B cell (primary cell): ENCODE measurements around the gene DGCR8. TPM values are rescaled to one million over a fixed set of nuclear protein-coding genes. Genes with fewer than 3 reads are reported as not detected.

Source experiments
- ATAC-seq: fragments of 200-7000 bp; cut with Tn5 transposase; one replicate; pipeline ENCODE4 v1.10.0; 2021; ENCODE audit warnings: low read depth, mild to moderate bottlenecking, moderate number of reproducible peaks, moderate library complexity
- CTCF ChIA-PET: fragments of 350-600 bp; sonication (Branson Sonifier 250); formaldehyde crosslinking; loops from one replicate; lab custom pipeline; 2021; ENCODE audit warnings: antibody characterized with exemption, inconsistent platforms; lab: Charles Lee
- POLR2A ChIA-PET: fragments of 350-600 bp; sonication (Branson Sonifier 250); formaldehyde crosslinking; loops from one replicate; lab custom pipeline; 2021; ENCODE audit warnings: antibody characterized with exemption; lab: Charles Lee
- DNase-seq: peaks from one replicate; pipeline ENCODE4 v3.0.0; 2013
- H2AFZ ChIP-seq: 2 replicates; pipeline ENCODE4 v1.6.1; 2012; ENCODE audit warnings: mild to moderate bottlenecking, low read depth, low read length; ENCODE audit not compliant: insufficient read depth, poor library complexity, severe bottlenecking
- H3K27ac ChIP-seq, 2 donors: 1 replicate in 1 of 2; 2 replicates in 1 of 2; pipeline ENCODE4 v1.5.1; 2012 to 2013; ENCODE audit warnings: low read length in 2 of 2, mild to moderate bottlenecking in 2 of 2, moderate library complexity in 1 of 2
- H3K27me3 ChIP-seq, 4 experiments: fragments of 200-600 bp in 1 of 4; sonication (generic) in 1 of 4; replicated peaks in 1 of 4; 1 replicate in 2 of 4; 2 replicates in 2 of 4; pipeline versions ENCODE4 v1.6.1 to v1.7.0; 2013 to 2016; ENCODE audit warnings: low read length in 3 of 4, mild to moderate bottlenecking in 2 of 4, mixed read lengths in 1 of 4, moderate library complexity in 1 of 4; ENCODE audit not compliant: insufficient read depth in 4 of 4, control insufficient read depth in 3 of 4; ENCODE audit errors: control extremely low read depth in 1 of 4
- H3K36me3 ChIP-seq, 2 experiments: replicated peaks in 1 of 2; 1 replicate in 1 of 2; 2 replicates in 1 of 2; pipeline versions ENCODE4 v1.6.1 to v1.7.1; 2013; ENCODE audit warnings: low read length in 1 of 2; ENCODE audit not compliant: insufficient read depth in 2 of 2, control insufficient read depth in 1 of 2; ENCODE audit errors: control extremely low read depth in 1 of 2, extremely low read depth in 1 of 2
- H3K4me1 ChIP-seq, 2 donors: fragments of 200-600 bp in 1 of 2; sonication (generic) in 1 of 2; 1 replicate in 1 of 2; 2 replicates in 1 of 2; pipeline versions ENCODE4 v1.5.1 to v1.6.1; 2013 to 2017; ENCODE audit warnings: low read length in 2 of 2; ENCODE audit not compliant: control insufficient read depth in 2 of 2, insufficient read depth in 2 of 2
- H3K4me2 ChIP-seq: replicated peaks from 2 replicates; pipeline ENCODE3; 2012; ENCODE audit warnings: mild to moderate bottlenecking, low read depth, low read length; ENCODE audit not compliant: poor library complexity, severe bottlenecking
- H3K4me3 ChIP-seq, 5 experiments: fragments of 200-600 bp in 1 of 5; sonication (generic) in 1 of 5; 1 replicate in 3 of 5; 2 replicates in 2 of 5; pipeline versions ENCODE4 v1.5.1 to v1.7.0; 2011 to 2016; ENCODE audit warnings: low read length in 4 of 5, mild to moderate bottlenecking in 4 of 5, low read depth in 2 of 5, control low read depth in 1 of 5, moderate library complexity in 1 of 5; ENCODE audit not compliant: insufficient read depth in 1 of 5; ENCODE audit errors: control extremely low read depth in 1 of 5, extremely low read depth in 1 of 5
- H3K79me2 ChIP-seq: fragments of 200-600 bp; sonication (generic); one replicate; pipeline ENCODE4 v1.6.0; 2016; ENCODE audit warnings: low read length; ENCODE audit not compliant: control insufficient read depth, insufficient read depth
- H3K9ac ChIP-seq: fragments of 200-600 bp; sonication (generic); 2 replicates; pipeline ENCODE4 v1.6.1; 2017; ENCODE audit warnings: mild to moderate bottlenecking, low read length, moderate library complexity
- H3K9me3 ChIP-seq, 3 donors: one replicate each; pipeline versions ENCODE4 v1.6.1 to v1.7.1; 2013; ENCODE audit warnings: low read length in 2 of 3; ENCODE audit not compliant: control insufficient read depth in 2 of 3, insufficient read depth in 1 of 3; ENCODE audit errors: control extremely low read depth in 1 of 3
- H4K20me1 ChIP-seq: 2 replicates; pipeline ENCODE4 v1.6.0; 2012; ENCODE audit warnings: mild to moderate bottlenecking, low read length; ENCODE audit not compliant: insufficient read depth, control insufficient read depth, poor library complexity, severe bottlenecking
- H3K27ac Mint-ChIP-seq: one replicate; pipeline ENCODE4 v1.8.0; 2021; ENCODE audit warnings: mixed read lengths
- H3K27me3 Mint-ChIP-seq: one replicate; pipeline ENCODE4 v1.8.0; 2021; ENCODE audit warnings: mixed read lengths
- H3K4me1 Mint-ChIP-seq: one replicate; pipeline ENCODE4 v1.8.0; 2021; ENCODE audit warnings: mixed read lengths
- H3K4me3 Mint-ChIP-seq: one replicate; pipeline ENCODE4 v1.8.0; 2021; ENCODE audit warnings: mixed read lengths
- H3K9me3 Mint-ChIP-seq: one replicate; pipeline ENCODE4 v1.8.0; 2022; ENCODE audit warnings: mixed read lengths; ENCODE audit not compliant: insufficient read depth
- EZH2 ChIP-seq: IDR thresholded peaks from 2 replicates; pipeline ENCODE4 v1.6.1; 2012; ENCODE audit warnings: borderline replicate concordance, low read depth, mild to moderate bottlenecking, moderate library complexity, low read length; ENCODE audit not compliant: insufficient read depth, poor library complexity, severe bottlenecking
- WGBS: methylation state at CpG from one replicate; pipeline ENCODE4 v1.1.5; 2013; ENCODE audit warnings: missing lambda C conversion rate; ENCODE audit not compliant: insufficient coverage; 5-methylcytosine and 5-hydroxymethylcytosine counted together
- intact Hi-C: fragments of 100-400 bp; cut with micrococcal nuclease; formaldehyde crosslinking; loops from one replicate; pipeline ENCODE4 v1.10.0; 2022
- polyA plus RNA-seq: library from polyadenylated mRNA; depleted of rRNA; stranded (reverse); fragments of >200 nt; gene quantifications from 2 replicates; pipeline ENCODE4 v1.2.3, GENCODE V29; 2012
- total RNA-seq, 2 donors: library from RNA; stranded (reverse); fragments of 120-200 nt in 1 of 2; gene quantifications; 1 replicate in 1 of 2; 2 replicates in 1 of 2; pipeline versions ENCODE4 v1.2.3 to v1.2.4, GENCODE V29; 2013 to 2022
- TF ChIP-seq, protein P1 (sequence below): fragments of 200-600 bp; IDR thresholded peaks from one replicate; pipeline ENCODE4 v1.8.0; 2022; ENCODE audit warnings: antibody characterized with exemption, mild to moderate bottlenecking

Gene DGCR8
- total and polyA plus RNA-seq, 2 donors (not counting 1 experiment from before 2014, with no cell fraction given): 19.6 to 43.2 TPM

GRCh38 chr22:20084547-20085413 lies 4.7 kb downstream of the DGCR8 start:
- POLR2A ChIA-PET: no interaction called here
- no peak overlapping the region for H3K27ac ChIP-seq
- Mint-ChIP-seq H3K4me3 (no peak overlapping the region), H3K4me1 (peaks cover 34% of the 10 kb centered on the region), H3K27ac (no peak overlapping the region), H3K9me3 (no peaks in the 10 kb centered on the region), H3K27me3 (no peaks in the 10 kb centered on the region)
- ATAC-seq: no peak
- TF ChIP-seq, protein P1, sequence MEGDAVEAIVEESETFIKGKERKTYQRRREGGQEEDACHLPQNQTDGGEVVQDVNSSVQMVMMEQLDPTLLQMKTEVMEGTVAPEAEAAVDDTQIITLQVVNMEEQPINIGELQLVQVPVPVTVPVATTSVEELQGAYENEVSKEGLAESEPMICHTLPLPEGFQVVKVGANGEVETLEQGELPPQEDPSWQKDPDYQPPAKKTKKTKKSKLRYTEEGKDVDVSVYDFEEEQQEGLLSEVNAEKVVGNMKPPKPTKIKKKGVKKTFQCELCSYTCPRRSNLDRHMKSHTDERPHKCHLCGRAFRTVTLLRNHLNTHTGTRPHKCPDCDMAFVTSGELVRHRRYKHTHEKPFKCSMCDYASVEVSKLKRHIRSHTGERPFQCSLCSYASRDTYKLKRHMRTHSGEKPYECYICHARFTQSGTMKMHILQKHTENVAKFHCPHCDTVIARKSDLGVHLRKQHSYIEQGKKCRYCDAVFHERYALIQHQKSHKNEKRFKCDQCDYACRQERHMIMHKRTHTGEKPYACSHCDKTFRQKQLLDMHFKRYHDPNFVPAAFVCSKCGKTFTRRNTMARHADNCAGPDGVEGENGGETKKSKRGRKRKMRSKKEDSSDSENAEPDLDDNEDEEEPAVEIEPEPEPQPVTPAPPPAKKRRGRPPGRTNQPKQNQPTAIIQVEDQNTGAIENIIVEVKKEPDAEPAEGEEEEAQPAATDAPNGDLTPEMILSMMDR: peak; percentile 11
- TF ChIP-seq EZH2: no peak
- H3K9ac ChIP-seq: no peak overlapping the region
- H3K9me3 ChIP-seq: no peaks in the 10 kb centered on the region
- 91% methylated on average over 23 of the region's 23 CpGs for WGBS
- H3K27me3 ChIP-seq: no peaks in the 10 kb centered on the region
- H3K36me3 ChIP-seq: peaks cover 3 to 35% of the 10 kb centered on the region in 2 experiments
- no peak overlapping the region for H3K4me3 ChIP-seq
- H3K4me2 ChIP-seq: no peak overlapping the region
- DNase-seq: no peak
- intact Hi-C loops: loop anchor here (10.0 kb wide), 1 partner anchor 230 kb away; the partner anchor contains the start of genes GNB1L and RTL10
- CTCF ChIA-PET: interaction anchor here (1.3 kb wide), 1 partner anchor 113 kb away, joined by 3 read pairs; no protein-coding TSS in a partner anchor
- no peak overlapping the region for H2AFZ ChIP-seq
- peaks cover 9 to 13% of the 10 kb centered on the region in 2 donors for H3K4me1 ChIP-seq
- H3K79me2 ChIP-seq: peaks cover 57% of the 10 kb centered on the region
- peaks cover 26% of the 10 kb centered on the region for H4K20me1 ChIP-seq

DNA sequence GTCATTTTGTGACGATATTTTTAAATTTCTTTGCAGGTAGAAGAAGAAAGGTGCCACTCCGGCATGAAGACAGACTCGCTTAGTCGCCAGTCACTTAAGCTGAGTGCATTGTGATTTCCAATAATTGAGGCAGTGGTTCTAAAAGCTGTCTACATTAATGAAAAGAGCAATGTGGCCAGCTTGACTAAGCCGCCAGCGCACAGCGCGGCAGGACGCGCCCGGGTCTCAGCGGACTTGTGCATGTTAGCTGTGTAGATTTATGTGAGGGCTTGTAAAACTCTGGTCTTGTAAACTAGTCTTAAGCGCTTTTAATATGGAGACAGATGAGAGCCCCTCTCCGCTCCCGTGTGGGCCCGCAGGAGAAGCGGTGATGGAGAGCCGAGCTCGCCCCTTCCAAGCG lies 5.6 kb downstream of the DGCR8 start:
- H4K20me1 ChIP-seq: peaks cover 26% of the 10 kb centered on the region
- H3K4me1 ChIP-seq: peaks cover 8 to 11% of the 10 kb centered on the region in 2 donors

More for the DNA sequence above, 5.6 kb downstream of the DGCR8 start:
- no peaks in the 10 kb centered on the region for H3K27me3 Mint-ChIP-seq
- no peak for ATAC-seq
- Histone ChIP-seq H2AFZ (no peak overlapping the region), H3K27ac (no peak overlapping the region), H3K4me2 (no peak overlapping the region), H3K79me2 (peaks cover 54% of the 10 kb centered on the region), H3K4me3 (no peak overlapping the region), H3K36me3 (peaks cover 3 to 42% of the 10 kb centered on the region in 2 experiments), H3K27me3 (no peaks in the 10 kb centered on the region), H3K9ac (no peak overlapping the region), H3K9me3 (no peaks in the 10 kb centered on the region)
- no peaks in the 10 kb centered on the region for H3K9me3 Mint-ChIP-seq
- no peak overlapping the region for H3K4me3 Mint-ChIP-seq
- peaks cover 31% of the 10 kb centered on the region for H3K4me1 Mint-ChIP-seq
- WGBS: 97% methylated on average over 15 of the region's 20 CpGs
- intact Hi-C loops: loop anchor here (10.0 kb wide), 1 partner anchor 231 kb away; the partner anchor contains the start of genes GNB1L and RTL10
- ChIA-PET CTCF (interaction anchor here (1.3 kb wide), 1 partner anchor 114 kb away, joined by 3 read pairs; no protein-coding TSS in a partner anchor), POLR2A (no interaction called here)
- H3K27ac Mint-ChIP-seq: no peak overlapping the region
- no peak for TF ChIP-seq EZH2
- TF ChIP-seq, protein P1: no peak
- no peak for DNase-seq
